ENCODE measurements around the gene FUT3.

- TF ChIP-seq RAD21 (conservative IDR thresholded peaks at IDR 0.05) = no peak
- no peak for TF ChIP-seq CTCF (IDR thresholded peaks at IDR 0.05; ENCODE audit: poor library complexity, severe bottlenecking)
- TF ChIP-seq POLR2AphosphoS5 (IDR thresholded peaks at IDR 0.05) = no peak
- no peak for TF ChIP-seq EZH2 (IDR thresholded peaks at IDR 0.05; ENCODE audit: borderline replicate concordance, insufficient read depth, low read length, poor library complexity, severe bottlenecking)
- no peak for TF ChIP-seq SMC3 (conservative IDR thresholded peaks at IDR 0.05; ENCODE audit: poor library complexity)
- TF ChIP-seq EP300 (conservative IDR thresholded peaks at IDR 0.05; ENCODE audit: poor library complexity, severe bottlenecking) = no peak
- no peak for TF ChIP-seq REST (IDR thresholded peaks at IDR 0.05; ENCODE audit: borderline replicate concordance)
Measured at GRCh38 chr19:5864725-5865486, 13.7 kb upstream of the FUT3 start.

Measured in neural cell (in vitro differentiated cells).